ENCODE results near the gene EIF2S3B. TPM values are rescaled to one million over a fixed set of nuclear protein-coding genes. Genes with fewer than 3 reads are reported as not detected.

EIF2S3B gene
- total RNA-seq, 1 donor from 2014 or later, result 2.4 TPM

DNA sequence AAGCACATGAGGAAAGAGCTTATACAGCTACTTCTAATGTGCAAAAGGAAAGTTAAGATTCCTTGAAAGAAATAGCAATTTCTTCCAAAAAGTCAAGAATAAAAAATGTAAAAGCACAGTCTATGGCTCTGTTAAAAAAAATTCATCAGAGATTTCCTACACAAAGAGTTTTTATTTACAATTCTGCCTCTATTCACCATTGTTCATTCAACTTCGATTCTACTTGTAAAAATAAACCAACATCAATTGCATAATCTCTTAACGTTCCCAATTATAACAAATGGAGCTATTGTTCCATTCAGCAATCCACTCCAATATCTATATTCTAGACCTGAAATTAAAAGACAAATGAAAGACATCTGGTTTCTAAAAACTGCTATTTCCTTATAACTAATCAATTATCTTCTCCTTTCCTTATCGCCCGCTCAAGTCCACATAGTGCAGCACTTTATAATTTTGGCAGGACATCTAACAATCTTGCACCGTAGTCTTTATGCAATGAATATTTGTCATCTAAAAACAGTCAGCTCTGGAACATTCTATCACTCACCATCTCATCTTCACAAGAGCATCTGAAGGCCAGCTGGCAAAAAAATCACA lies 6.2 kb downstream of the EIF2S3B start:
- no peaks in the 10 kb centered on the region for H3K36me3 Mint-ChIP-seq (ENCODE audit: insufficient read depth)
- no peak overlapping the region for H3K27ac Mint-ChIP-seq
- no peak overlapping the region for H3K4me3 Mint-ChIP-seq (ENCODE audit: low read depth)
- DNase-seq (ENCODE audit: low spot score, unreplicated experiment), result no peak
- H3K4me1 Mint-ChIP-seq (ENCODE audit: low read depth), result no peaks in the 10 kb centered on the region
- TF ChIP-seq, protein P1, sequence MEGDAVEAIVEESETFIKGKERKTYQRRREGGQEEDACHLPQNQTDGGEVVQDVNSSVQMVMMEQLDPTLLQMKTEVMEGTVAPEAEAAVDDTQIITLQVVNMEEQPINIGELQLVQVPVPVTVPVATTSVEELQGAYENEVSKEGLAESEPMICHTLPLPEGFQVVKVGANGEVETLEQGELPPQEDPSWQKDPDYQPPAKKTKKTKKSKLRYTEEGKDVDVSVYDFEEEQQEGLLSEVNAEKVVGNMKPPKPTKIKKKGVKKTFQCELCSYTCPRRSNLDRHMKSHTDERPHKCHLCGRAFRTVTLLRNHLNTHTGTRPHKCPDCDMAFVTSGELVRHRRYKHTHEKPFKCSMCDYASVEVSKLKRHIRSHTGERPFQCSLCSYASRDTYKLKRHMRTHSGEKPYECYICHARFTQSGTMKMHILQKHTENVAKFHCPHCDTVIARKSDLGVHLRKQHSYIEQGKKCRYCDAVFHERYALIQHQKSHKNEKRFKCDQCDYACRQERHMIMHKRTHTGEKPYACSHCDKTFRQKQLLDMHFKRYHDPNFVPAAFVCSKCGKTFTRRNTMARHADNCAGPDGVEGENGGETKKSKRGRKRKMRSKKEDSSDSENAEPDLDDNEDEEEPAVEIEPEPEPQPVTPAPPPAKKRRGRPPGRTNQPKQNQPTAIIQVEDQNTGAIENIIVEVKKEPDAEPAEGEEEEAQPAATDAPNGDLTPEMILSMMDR (IDR thresholded peaks at IDR 0.05; ENCODE audit: unreplicated experiment), result no peak
- H3K27me3 Mint-ChIP-seq, result no peaks in the 10 kb centered on the region
- H3K9me3 Mint-ChIP-seq (ENCODE audit: low read depth), result peaks cover 7% of the 10 kb centered on the region

DNA sequence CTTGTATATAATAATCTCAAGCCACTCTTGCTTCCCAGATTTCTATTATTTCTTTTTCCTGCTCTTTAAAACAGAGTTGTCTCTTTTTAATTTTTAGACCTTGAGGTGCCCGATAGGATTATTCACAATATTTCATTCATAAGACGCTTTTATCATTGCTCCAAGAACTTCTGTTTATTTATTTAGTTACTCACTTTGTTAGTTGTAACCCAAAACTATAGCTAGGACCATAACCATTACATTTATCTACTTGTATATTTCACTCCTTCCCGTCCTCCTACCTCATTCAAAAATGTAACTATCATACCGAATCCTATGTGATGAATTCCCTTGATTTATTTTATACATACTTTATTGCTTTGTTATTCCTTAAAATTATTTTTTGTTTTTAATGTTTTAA lies 7.1 kb downstream of the EIF2S3B start:
- TF ChIP-seq, protein P1 (IDR thresholded peaks at IDR 0.05; ENCODE audit: unreplicated experiment), result no peak
- H3K36me3 Mint-ChIP-seq (ENCODE audit: insufficient read depth), result no peaks in the 10 kb centered on the region
- H3K9me3 Mint-ChIP-seq (ENCODE audit: low read depth), result peaks cover 4% of the 10 kb centered on the region
- no peaks in the 10 kb centered on the region for H3K4me1 Mint-ChIP-seq (ENCODE audit: low read depth)
- no peak overlapping the region for H3K27ac Mint-ChIP-seq
- no peaks in the 10 kb centered on the region for H3K27me3 Mint-ChIP-seq
- DNase-seq (ENCODE audit: low spot score, unreplicated experiment), result no peak
- H3K4me3 Mint-ChIP-seq (ENCODE audit: low read depth), result no peak overlapping the region

DNA sequence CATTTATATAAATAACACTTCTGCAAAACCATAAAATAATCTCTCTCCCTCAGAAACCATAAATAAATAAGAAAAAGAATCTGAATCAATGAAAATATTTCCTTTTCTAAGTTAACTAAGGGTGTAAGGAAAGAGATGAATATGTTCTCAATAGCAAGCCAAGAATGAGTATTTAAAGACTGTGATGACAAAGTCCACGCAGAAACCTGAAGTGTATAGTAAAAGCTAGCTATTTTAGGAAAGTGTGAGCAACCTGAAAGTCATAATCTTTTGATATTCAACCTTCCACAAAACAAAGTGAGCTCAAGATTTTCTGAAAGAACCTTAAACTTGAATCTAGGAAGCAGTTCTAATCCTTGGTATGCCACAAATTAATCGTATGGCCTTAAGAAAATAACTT lies 15.9 kb downstream of the EIF2S3B start:
- Mint-ChIP-seq H3K36me3 (ENCODE audit: insufficient read depth) (no peaks in the 10 kb centered on the region), H3K27ac (no peak overlapping the region), H3K27me3 (no peaks in the 10 kb centered on the region), H3K4me3 (ENCODE audit: low read depth) (no peak overlapping the region), H3K4me1 (ENCODE audit: low read depth) (no peaks in the 10 kb centered on the region), H3K9me3 (ENCODE audit: low read depth) (no peaks in the 10 kb centered on the region)
- TF ChIP-seq, protein P1 (IDR thresholded peaks at IDR 0.05; ENCODE audit: unreplicated experiment), result no peak
- DNase-seq (ENCODE audit: low spot score, unreplicated experiment), result no peak

DNA sequence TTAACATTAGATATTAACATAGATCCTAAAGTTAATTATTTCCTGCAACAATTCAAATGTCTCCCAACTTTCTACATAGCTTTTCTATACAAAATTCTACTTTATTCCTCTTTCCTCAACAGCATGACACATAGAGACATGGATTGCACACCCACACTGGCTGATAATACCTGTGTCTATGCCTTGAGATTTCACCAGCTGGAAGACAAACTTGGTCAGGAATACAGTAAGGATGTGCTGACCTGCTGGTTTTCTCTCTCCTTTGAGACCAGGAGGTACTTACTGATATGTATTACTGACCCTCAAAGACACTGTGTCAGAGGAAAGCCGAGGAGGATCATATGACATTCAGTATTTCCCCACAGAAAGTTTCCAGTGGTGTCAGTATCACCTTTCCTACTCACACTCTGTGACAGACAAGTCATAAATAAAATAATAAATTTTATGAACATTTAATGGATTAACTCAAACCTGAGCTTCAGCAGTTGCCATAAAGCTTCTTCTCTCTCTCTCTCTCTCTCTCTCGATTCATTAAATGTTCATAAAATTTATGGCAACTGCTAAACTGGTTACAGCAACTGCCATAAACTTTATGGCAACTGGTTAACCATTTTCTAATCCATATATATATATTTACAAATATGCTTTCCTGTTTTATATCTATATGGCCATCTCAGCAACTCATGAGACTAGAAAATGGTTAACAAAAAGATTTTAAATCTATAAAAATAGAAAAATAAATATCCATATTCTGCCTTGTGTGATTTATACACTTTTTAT lies 22.7 kb downstream of the EIF2S3B start:
- Mint-ChIP-seq H3K4me3 (ENCODE audit: low read depth) (no peak overlapping the region), H3K4me1 (ENCODE audit: low read depth) (no peaks in the 10 kb centered on the region), H3K27me3 (no peaks in the 10 kb centered on the region), H3K9me3 (ENCODE audit: low read depth) (peaks cover 4% of the 10 kb centered on the region), H3K36me3 (ENCODE audit: insufficient read depth) (no peaks in the 10 kb centered on the region), H3K27ac (no peak overlapping the region)
- TF ChIP-seq, protein P1 (IDR thresholded peaks at IDR 0.05; ENCODE audit: unreplicated experiment), result no peak
- no peak for DNase-seq (ENCODE audit: low spot score, unreplicated experiment)

DNA sequence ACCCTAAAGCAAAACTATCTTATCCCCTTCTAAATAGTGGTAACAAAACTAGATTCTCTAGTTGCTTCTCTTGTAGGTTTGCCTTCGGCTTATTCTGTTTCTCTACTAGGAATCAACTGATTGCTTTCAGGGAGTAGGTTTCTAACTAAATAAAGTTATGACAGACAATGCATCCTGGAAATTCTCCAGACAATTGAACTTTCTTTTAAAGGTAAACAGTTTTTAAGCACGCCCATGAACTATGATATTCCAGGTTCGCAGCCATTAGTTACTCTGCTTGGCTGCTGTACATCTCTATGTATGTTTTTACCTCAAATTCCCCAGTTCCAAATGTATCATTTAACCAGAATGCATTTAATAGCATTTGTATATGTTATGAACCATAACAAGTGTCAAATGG lies 23.9 kb downstream of the EIF2S3B start:
- peaks cover 4% of the 10 kb centered on the region for H3K9me3 Mint-ChIP-seq (ENCODE audit: low read depth)
- no peaks in the 10 kb centered on the region for H3K27me3 Mint-ChIP-seq
- H3K27ac Mint-ChIP-seq, result no peak overlapping the region
- H3K36me3 Mint-ChIP-seq (ENCODE audit: insufficient read depth), result no peaks in the 10 kb centered on the region
- H3K4me3 Mint-ChIP-seq (ENCODE audit: low read depth), result no peak overlapping the region
- DNase-seq (ENCODE audit: low spot score, unreplicated experiment), result no peak
- no peaks in the 10 kb centered on the region for H3K4me1 Mint-ChIP-seq (ENCODE audit: low read depth)
- TF ChIP-seq, protein P1 (IDR thresholded peaks at IDR 0.05; ENCODE audit: unreplicated experiment), result no peak

All from progenitor cell of endocrine pancreas (in vitro differentiated cells).